Mucosa of stomach (tissue), 1 donor: Measurements from ENCODE around the gene EGLN3.

Experiments used
- H3K27me3 ChIP-seq: one replicate; pipeline ENCODE4 v1.7.0; 2013; ENCODE audit warnings: mild to moderate bottlenecking, low read length; ENCODE audit not compliant: control insufficient read depth, insufficient read depth
- H3K36me3 ChIP-seq: one replicate; pipeline ENCODE4 v1.7.0; 2013; ENCODE audit warnings: low read length; ENCODE audit not compliant: control insufficient read depth, insufficient read depth
- H3K4me1 ChIP-seq: one replicate; pipeline ENCODE4 v1.7.0; 2013; ENCODE audit warnings: mild to moderate bottlenecking, low read length; ENCODE audit not compliant: control insufficient read depth, insufficient read depth
- H3K4me3 ChIP-seq: one replicate; pipeline ENCODE4 v1.7.0; 2013; ENCODE audit warnings: low read length
- H3K9ac ChIP-seq: one replicate; pipeline ENCODE4 v1.7.0; 2013; ENCODE audit warnings: mild to moderate bottlenecking, low read length, moderate library complexity
- H3K9me3 ChIP-seq: one replicate; pipeline ENCODE4 v1.7.0; 2013; ENCODE audit warnings: mild to moderate bottlenecking, low read length, moderate library complexity; ENCODE audit not compliant: control insufficient read depth
- donor health status: Pancreatic carcinoma.

EGLN3 gene

DNA sequence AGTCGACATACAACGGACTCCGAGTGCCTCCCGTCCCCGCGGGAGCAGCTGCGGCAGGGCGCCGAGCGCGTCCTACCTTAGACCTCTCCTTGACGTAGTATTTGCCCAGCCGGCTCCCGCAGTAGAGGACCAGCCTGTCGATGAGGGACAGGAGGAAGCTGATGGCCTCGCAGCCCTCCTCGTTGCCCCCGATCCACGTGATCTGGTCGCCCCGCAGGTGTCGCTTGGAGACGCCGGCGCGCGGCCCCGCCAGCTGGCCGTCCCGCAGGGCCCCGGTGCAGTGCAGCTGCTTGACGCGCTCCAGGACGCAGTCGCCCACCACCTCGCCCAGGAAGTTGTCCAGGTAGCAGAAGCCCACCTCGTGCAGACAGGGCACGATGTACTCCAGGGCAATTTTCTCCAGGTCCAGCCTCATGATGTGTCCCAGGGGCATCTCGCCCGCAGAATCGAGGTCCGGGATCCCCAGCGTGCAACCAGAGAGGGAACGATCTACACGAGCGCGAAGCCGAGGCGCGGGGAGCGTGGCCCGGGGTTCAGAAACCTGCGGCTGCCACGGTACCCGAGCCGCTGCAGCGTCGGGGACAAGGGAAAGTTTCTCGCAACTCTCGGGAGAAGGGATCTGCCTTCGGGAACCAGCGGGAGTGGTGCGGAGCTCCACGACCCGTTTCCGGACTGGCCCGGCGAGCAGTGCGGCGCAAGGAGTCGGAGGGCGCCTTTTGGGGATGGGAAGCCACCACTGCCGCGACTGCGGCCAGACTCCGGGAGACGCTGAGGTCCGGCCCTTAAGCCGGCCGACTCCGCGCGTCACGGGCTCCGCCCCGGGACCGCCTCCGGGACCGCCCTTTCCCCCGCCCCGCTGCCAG is at the start of gene EGLN3:
Gene EGLN3 (minus strand): TSS at position 755 of the 863 bp plus-strand sequence. CDS start 322 bp downstream, at position 433.
- H3K4me1 ChIP-seq: peaks cover 21% of the 10 kb centered on the region
- peak within 1 kb of the TSS; percentile 78 for H3K9ac ChIP-seq
- H3K36me3 ChIP-seq: no peaks in the 10 kb centered on the region
- H3K27me3 ChIP-seq: peaks cover 4% of the 10 kb centered on the region
- H3K9me3 ChIP-seq: no peaks in the 10 kb centered on the region
- peak within 1 kb of the TSS; percentile 37 for H3K4me3 ChIP-seq

DNA sequence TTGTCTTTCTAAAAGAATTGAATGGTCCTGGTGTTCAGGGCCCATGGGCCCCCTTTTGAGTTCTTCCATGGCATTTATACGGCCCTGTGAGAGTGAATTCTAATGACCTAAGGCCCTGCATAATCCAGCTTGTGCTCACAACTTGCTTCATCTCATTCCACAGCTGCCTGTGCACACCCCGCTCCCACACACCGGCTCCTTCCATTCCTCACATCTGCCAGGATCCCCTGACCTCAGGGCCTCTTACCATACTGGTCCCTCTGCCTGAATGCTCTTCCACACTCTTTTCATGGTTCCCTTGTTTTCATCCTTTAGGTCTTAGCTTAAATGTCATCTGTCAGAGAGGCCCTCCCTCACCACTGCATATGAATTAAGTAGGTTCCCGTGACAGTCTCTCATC is 49.5 kb upstream of the EGLN3 start:
- no peaks in the 10 kb centered on the region for H3K9me3 ChIP-seq
- no peak overlapping the region for H3K9ac ChIP-seq
- H3K4me1 ChIP-seq: no peaks in the 10 kb centered on the region
- no peak overlapping the region for H3K4me3 ChIP-seq
- H3K36me3 ChIP-seq: no peaks in the 10 kb centered on the region
- H3K27me3 ChIP-seq: no peaks in the 10 kb centered on the region

DNA sequence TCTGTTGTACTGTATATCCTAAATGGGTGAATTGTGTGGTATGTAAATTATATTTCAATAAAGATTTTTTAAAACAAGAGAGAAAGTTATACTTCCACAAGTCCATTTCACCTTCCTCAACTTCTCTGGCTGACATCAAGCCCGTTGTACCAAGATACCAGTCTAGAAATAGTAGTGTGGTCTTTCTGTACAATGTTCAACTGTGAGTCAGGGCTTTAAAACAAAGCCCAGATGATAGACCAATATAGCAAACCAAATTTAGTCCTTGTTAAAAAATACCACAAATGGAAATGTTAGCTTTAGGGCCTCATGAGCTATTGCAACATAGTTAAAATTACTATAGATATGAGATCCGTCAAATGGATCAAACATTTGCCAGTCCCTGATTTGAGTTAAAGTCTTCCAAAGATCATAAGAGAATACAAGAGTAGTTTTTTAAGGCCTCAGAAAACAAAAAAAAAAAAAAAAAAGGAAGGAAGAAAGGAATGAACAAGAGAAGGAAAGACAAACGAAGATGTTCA is 49.0 kb upstream of the EGLN3 start:
- H3K9ac ChIP-seq: no peak overlapping the region
- no peaks in the 10 kb centered on the region for H3K27me3 ChIP-seq
- no peaks in the 10 kb centered on the region for H3K4me1 ChIP-seq
- no peak overlapping the region for H3K4me3 ChIP-seq
- H3K9me3 ChIP-seq: no peaks in the 10 kb centered on the region
- no peaks in the 10 kb centered on the region for H3K36me3 ChIP-seq

DNA sequence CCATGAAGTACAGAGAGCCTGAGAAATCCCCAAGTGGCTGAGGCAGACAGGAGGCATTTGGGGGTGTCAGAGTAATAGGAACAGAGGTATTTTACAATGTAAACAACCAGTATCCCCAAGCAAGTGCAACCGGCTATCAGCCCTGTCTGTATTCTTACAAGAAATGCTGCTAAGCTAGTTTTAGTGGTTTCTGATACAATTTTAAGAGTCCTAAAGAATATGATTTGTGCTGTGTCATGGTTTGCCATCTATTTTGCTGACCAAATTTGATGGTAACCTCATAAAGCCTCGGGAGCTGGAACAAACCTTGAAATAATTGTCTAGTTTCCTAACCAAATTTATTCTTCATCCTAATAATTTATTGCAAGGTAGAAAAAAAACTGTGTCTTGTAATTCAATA is 46.7 kb upstream of the EGLN3 start:
- H3K4me3 ChIP-seq: no peak overlapping the region
- no peaks in the 10 kb centered on the region for H3K27me3 ChIP-seq
- no peaks in the 10 kb centered on the region for H3K36me3 ChIP-seq
- no peaks in the 10 kb centered on the region for H3K9me3 ChIP-seq
- no peak overlapping the region for H3K9ac ChIP-seq
- H3K4me1 ChIP-seq: peaks cover 12% of the 10 kb centered on the region

DNA sequence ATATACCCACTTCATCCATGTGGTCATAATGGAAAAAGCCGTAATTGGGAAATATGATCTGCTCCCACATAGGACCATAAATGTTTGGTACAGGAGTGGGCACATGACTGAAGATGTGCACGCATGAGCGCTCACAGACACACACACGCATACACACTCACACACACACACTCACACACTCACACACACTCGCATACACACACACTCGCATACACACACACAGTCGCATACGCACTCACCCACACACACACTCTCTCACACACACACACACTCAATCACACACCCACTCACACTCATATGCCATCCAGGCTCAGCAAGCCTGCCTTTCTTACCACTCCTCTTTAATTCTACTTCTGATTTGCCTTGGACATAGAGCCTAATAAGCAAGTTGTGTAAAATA is 45.6 kb upstream of the EGLN3 start:
- H3K36me3 ChIP-seq: no peaks in the 10 kb centered on the region

GRCh38 chr14:33993246-33993645 is 42.4 kb upstream of the EGLN3 start:
- H3K4me1 ChIP-seq: peaks cover 41% of the 10 kb centered on the region
- H3K9ac ChIP-seq: no peak overlapping the region
- no peak overlapping the region for H3K4me3 ChIP-seq
- no peaks in the 10 kb centered on the region for H3K9me3 ChIP-seq
- H3K36me3 ChIP-seq: no peaks in the 10 kb centered on the region
- H3K27me3 ChIP-seq: no peaks in the 10 kb centered on the region

More for the DNA sequence above, 45.6 kb upstream of the EGLN3 start:
- Histone ChIP-seq H3K9me3 (no peaks in the 10 kb centered on the region), H3K27me3 (no peaks in the 10 kb centered on the region), H3K9ac (no peak overlapping the region), H3K4me1 (peaks cover 21% of the 10 kb centered on the region), H3K4me3 (no peak overlapping the region)

DNA sequence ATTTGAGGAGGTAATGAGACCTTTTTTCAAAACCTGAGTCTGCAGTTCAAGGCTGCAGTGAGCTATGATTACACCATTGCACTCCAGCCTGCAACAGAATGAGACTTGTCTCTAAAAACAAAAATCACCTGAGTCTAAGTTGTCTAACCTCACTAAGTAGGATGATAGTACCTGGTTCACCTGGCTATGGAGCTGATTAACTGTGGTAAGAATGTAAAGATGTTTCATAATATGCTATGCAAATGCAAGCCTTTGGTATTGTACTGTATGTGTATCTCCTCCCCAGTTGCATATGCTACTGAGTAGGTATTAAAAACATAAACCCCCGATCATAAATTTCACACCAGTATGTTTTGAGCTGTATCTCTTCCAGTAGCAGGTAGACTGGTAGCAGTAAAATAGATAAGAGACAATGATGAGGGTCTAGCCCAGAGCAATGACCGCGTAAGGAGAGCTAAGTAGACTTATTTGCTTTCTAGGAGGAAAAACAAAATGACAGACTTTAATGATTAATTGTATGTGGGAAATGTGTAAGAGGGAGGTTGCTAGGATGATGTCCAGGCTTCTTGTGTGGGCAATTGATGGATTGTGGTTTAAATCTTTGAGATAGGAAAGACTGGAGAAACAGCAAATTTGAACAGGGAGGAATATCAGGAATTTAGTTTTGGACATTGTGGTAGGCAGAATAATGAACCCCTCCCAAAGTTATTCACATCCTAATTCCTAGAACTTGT is 41.6 kb upstream of the EGLN3 start:
- H3K4me3 ChIP-seq: no peak overlapping the region
- no peak overlapping the region for H3K9ac ChIP-seq
- H3K27me3 ChIP-seq: no peaks in the 10 kb centered on the region
- H3K9me3 ChIP-seq: no peaks in the 10 kb centered on the region
- no peaks in the 10 kb centered on the region for H3K36me3 ChIP-seq
- H3K4me1 ChIP-seq: peaks cover 41% of the 10 kb centered on the region

GRCh38 chr14:33990790-33991189 is 39.9 kb upstream of the EGLN3 start:
- no peak overlapping the region for H3K4me3 ChIP-seq
- no peak overlapping the region for H3K9ac ChIP-seq
- no peaks in the 10 kb centered on the region for H3K27me3 ChIP-seq
- no peaks in the 10 kb centered on the region for H3K36me3 ChIP-seq
- peaks cover 41% of the 10 kb centered on the region for H3K4me1 ChIP-seq
- no peaks in the 10 kb centered on the region for H3K9me3 ChIP-seq

DNA sequence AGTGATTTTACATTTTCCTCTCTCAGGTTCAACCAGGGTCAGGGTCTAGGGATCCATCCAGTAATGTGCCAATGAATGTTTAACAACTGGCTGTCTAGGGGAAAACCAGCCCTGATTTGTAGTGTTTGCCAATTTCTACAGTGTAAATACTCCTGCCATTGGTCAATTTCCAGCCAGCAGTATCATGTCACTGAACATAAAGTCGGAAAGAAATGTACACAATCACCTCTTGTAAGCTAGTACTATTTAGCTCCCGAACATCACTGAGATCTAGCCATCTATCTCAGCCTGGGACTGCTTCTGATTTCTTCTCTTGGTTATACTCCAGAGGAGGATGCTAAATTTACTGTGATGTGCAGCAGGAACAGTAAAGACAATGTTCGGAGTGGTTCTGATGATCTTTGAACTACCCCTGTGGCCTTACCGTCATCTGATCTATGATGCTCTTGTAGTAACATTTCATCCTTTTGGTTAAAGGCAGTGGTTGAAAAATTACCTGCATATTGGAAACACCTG is 36.7 kb upstream of the EGLN3 start:
- Histone ChIP-seq H3K27me3 (no peaks in the 10 kb centered on the region), H3K4me3 (no peak overlapping the region), H3K9ac (no peak overlapping the region), H3K36me3 (no peaks in the 10 kb centered on the region), H3K9me3 (no peaks in the 10 kb centered on the region), H3K4me1 (peaks cover 29% of the 10 kb centered on the region)

GRCh38 chr14:33986804-33987203 is 35.9 kb upstream of the EGLN3 start:
- no peaks in the 10 kb centered on the region for H3K27me3 ChIP-seq
- H3K36me3 ChIP-seq: no peaks in the 10 kb centered on the region
- peaks cover 23% of the 10 kb centered on the region for H3K4me1 ChIP-seq
- H3K9ac ChIP-seq: no peak overlapping the region
- no peak overlapping the region for H3K4me3 ChIP-seq
- H3K9me3 ChIP-seq: no peaks in the 10 kb centered on the region

DNA sequence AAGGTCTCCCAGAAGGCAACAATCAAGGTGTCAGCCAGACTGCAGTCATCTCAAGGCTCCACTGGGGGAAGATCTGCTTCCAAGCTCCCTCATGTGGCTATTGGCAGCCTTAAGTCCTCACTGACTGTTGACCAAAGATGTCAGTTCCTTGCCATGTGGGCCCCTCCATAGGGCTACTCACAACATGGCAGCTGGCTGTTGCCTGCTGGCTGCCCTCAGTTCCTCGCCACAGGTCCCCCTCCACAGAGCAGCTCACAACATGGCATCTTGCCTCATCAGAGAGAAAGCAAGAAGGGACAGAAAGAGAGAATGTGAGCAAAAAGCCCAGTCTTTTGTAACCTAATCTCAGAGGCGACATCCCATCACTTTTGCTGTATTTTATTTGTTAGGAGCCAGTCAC is 34.4 kb upstream of the EGLN3 start:
- H3K4me3 ChIP-seq: no peak overlapping the region
- H3K36me3 ChIP-seq: no peaks in the 10 kb centered on the region
- peaks cover 7% of the 10 kb centered on the region for H3K4me1 ChIP-seq
- no peaks in the 10 kb centered on the region for H3K27me3 ChIP-seq
- no peak overlapping the region for H3K9ac ChIP-seq
- no peaks in the 10 kb centered on the region for H3K9me3 ChIP-seq
